ENCODE measurements around the gene FDXACB1. TPM values are rescaled to one million over a fixed set of nuclear protein-coding genes. Genes with fewer than 3 reads are reported as not detected.

The FDXACB1 gene
- total RNA-seq, 1 experiment from 2014 or later, result 1.0 TPM

DNA sequence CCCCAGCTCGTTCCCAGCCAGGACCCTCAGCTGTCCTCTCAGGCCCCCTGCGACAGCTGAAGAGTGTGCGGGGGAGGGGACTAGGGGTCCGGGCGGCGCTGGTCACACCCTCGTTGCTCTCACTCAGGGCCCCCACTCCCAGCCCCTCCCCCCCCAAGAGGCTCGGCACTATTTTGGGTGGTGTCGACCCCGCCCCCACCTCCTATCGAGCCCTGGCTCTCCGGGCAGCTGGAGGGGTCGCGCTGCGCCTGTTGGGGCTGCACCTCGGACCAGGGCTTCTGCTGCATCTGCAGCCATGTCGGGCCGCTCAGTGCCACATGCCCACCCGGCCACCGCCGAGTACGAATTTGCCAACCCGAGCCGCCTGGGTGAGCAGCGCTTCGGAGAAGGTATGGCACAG, 33.6 kb upstream of the FDXACB1 start, which contains the start of gene HSPB2:
HSPB2 (plus strand) TSS at position 200 of the 400 bp plus-strand sequence; CDS start at position 296, 96 bp downstream.
- Mint-ChIP-seq H3K27ac (ENCODE audit: low read depth, unreplicated experiment) (peak within 1 kb of the TSS; percentile 86), H3K27me3 (ENCODE audit: insufficient read depth, unreplicated experiment) (no peaks in the 10 kb centered on the region), H3K4me3 (ENCODE audit: unreplicated experiment) (peak within 1 kb of the TSS; percentile 41), H3K36me3 (ENCODE audit: insufficient read depth, unreplicated experiment) (no peaks in the 10 kb centered on the region), H3K9me3 (ENCODE audit: unreplicated experiment) (no peaks in the 10 kb centered on the region), H3K4me1 (ENCODE audit: insufficient read depth, unreplicated experiment) (peaks cover 18% of the 10 kb centered on the region)
- BruUV-seq (replicated peaks), result no TSS peak
- intact Hi-C loops (cut with micrococcal nuclease), result no loop called here
- ChIA-PET POLR2A (interaction anchor here (2.3 to 4.6 kb wide), 5 partner anchors 14 to 66 kb away, joined by 10 to 41 read pairs (median 18); partner anchors contain the start of genes CFAP68 and FDXACB1), CTCF (interaction anchor here (0.7 to 1.9 kb wide), 2 partner anchors 16 to 70 kb away, joined by 3 to 7 read pairs; no protein-coding TSS in a partner anchor)
- no peak for DNase-seq (ENCODE audit: unreplicated experiment)
- TF ChIP-seq, protein P1, sequence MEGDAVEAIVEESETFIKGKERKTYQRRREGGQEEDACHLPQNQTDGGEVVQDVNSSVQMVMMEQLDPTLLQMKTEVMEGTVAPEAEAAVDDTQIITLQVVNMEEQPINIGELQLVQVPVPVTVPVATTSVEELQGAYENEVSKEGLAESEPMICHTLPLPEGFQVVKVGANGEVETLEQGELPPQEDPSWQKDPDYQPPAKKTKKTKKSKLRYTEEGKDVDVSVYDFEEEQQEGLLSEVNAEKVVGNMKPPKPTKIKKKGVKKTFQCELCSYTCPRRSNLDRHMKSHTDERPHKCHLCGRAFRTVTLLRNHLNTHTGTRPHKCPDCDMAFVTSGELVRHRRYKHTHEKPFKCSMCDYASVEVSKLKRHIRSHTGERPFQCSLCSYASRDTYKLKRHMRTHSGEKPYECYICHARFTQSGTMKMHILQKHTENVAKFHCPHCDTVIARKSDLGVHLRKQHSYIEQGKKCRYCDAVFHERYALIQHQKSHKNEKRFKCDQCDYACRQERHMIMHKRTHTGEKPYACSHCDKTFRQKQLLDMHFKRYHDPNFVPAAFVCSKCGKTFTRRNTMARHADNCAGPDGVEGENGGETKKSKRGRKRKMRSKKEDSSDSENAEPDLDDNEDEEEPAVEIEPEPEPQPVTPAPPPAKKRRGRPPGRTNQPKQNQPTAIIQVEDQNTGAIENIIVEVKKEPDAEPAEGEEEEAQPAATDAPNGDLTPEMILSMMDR (IDR thresholded peaks at IDR 0.05; ENCODE audit: unreplicated experiment), result no peak

DNA sequence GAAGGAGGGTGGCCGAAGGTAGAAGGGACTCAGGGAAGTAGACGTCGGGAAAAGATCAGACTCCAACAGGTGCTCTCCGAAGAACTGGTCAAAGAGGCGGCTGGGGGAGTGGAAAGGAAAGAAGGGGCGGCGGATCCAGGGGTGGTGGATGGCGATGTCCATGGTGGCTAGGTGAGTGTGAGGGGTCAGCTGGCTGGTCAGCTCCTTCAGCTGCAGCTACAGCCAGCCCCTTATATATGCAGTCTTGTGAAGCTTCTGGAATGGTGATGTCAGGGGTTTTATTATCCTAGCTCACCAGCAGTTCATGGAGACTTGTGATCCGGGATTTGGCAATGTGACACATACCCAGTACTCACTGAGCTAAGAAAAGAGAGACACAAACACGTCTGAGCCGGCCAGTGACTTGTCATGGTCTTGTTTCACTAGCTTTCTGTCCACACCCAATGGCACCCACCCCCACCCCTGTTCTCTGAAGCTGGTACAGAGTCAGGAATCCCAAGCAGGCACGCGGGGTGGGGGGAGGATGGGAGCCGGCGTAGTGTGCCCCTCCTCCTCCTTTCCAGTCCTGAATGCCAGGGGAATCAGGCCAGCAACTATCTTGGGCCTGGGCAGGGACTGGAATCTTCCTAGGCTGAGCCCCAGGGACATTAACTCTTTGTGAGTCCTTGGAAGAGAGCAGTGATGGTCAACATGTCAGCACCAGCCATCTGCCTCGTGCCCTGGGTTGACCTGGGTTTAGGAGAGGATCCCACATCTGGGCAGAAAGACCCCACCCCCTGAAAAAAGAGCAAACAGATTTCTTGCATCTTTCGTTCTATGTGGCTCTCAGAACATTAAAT, 32.8 kb upstream of the FDXACB1 start, which contains the start of gene CRYAB:
CRYAB (minus strand) TSS at position 208 of the 839 bp plus-strand sequence; CDS start at position 162, 46 bp downstream.
- Mint-ChIP-seq H3K27me3 (ENCODE audit: insufficient read depth, unreplicated experiment) (no peaks in the 10 kb centered on the region), H3K4me1 (ENCODE audit: insufficient read depth, unreplicated experiment) (peaks cover 18% of the 10 kb centered on the region), H3K4me3 (ENCODE audit: unreplicated experiment) (peak within 1 kb of the TSS; percentile 41), H3K27ac (ENCODE audit: low read depth, unreplicated experiment) (peak within 1 kb of the TSS; percentile 86), H3K36me3 (ENCODE audit: insufficient read depth, unreplicated experiment) (no peaks in the 10 kb centered on the region), H3K9me3 (ENCODE audit: unreplicated experiment) (no peaks in the 10 kb centered on the region)
- intact Hi-C loops (cut with micrococcal nuclease), result no loop called here
- POLR2A ChIA-PET, result interaction anchor here (0.7 to 4.6 kb wide), 12 partner anchors 11 to 188 kb away, joined by 3 to 41 read pairs (median 8); partner anchors contain the start of genes CFAP68 and FDXACB1
- DNase-seq (ENCODE audit: unreplicated experiment), result peak; percentile 61
- no TSS peak for BruUV-seq (replicated peaks)
- TF ChIP-seq, protein P1 (IDR thresholded peaks at IDR 0.05; ENCODE audit: unreplicated experiment), result no peak
- CTCF ChIA-PET, result interaction anchor here (0.5 to 2.2 kb wide), 6 partner anchors 20 to 1835 kb away, joined by 3 to 12 read pairs (median 3); no protein-coding TSS in a partner anchor

GRCh38 chr11:111910676-111911562, 32.0 kb upstream of the FDXACB1 start:
- BruUV-seq (replicated peaks), result TSS peak; percentile 56
- H3K4me3 Mint-ChIP-seq (ENCODE audit: unreplicated experiment), result peak overlapping the region; percentile 41
- intact Hi-C loops (cut with micrococcal nuclease), result no loop called here
- H3K4me1 Mint-ChIP-seq (ENCODE audit: insufficient read depth, unreplicated experiment), result peaks cover 18% of the 10 kb centered on the region
- H3K27me3 Mint-ChIP-seq (ENCODE audit: insufficient read depth, unreplicated experiment), result no peaks in the 10 kb centered on the region
- DNase-seq (ENCODE audit: unreplicated experiment), result no peak
- CTCF ChIA-PET, result interaction anchor here (0.5 to 2.2 kb wide), 6 partner anchors 21 to 1836 kb away, joined by 3 to 12 read pairs (median 3); no protein-coding TSS in a partner anchor
- H3K36me3 Mint-ChIP-seq (ENCODE audit: insufficient read depth, unreplicated experiment), result no peaks in the 10 kb centered on the region
- POLR2A ChIA-PET, result interaction anchor here (0.6 to 4.6 kb wide), 15 partner anchors 12 to 187 kb away, joined by 3 to 41 read pairs (median 5); partner anchors contain the start of genes ALG9, CFAP68 and FDXACB1
- H3K27ac Mint-ChIP-seq (ENCODE audit: low read depth, unreplicated experiment), result peak overlapping the region; percentile 86
- no peaks in the 10 kb centered on the region for H3K9me3 Mint-ChIP-seq (ENCODE audit: unreplicated experiment)
- TF ChIP-seq, protein P1 (IDR thresholded peaks at IDR 0.05; ENCODE audit: unreplicated experiment), result no peak
